ENCODE measurements around the gene NHEJ1.

Gene NHEJ1

GRCh38 chr2:219056896-219057708 is 103.5 kb downstream of the NHEJ1 start:
- no peak for DNase-seq

GRCh38 chr2:219056176-219056895 is 104.3 kb downstream of the NHEJ1 start:
- DNase-seq: no peak

GRCh38 chr2:219054956-219055903 is 105.4 kb downstream of the NHEJ1 start:
- DNase-seq: no peak

GRCh38 chr2:219049282-219049681 is 111.3 kb downstream of the NHEJ1 start:
- no peak for DNase-seq

- DNase-seq: no peak
Observed at GRCh38 chr2:219045937-219046550, 114.6 kb downstream of the NHEJ1 start.

- no peak for DNase-seq
Observed at GRCh38 chr2:219042750-219043149, 117.9 kb downstream of the NHEJ1 start.

GRCh38 chr2:219042157-219042556 is 118.5 kb downstream of the NHEJ1 start:
- DNase-seq: no peak

GRCh38 chr2:219041252-219041651 is 119.4 kb downstream of the NHEJ1 start, which contains the start of gene CFAP65:
Gene CFAP65 (minus strand): TSS chr2:219041516. CDS start chr2:219039048, 2,468 bp downstream.
- peak in 2 of 4 experiments; percentile 4 to 7 for DNase-seq

GRCh38 chr2:219038600-219038999 is 122.0 kb downstream of the NHEJ1 start:
- no peak for DNase-seq

GRCh38 chr2:219037783-219038499 is 122.7 kb downstream of the NHEJ1 start:
- no peak for DNase-seq

GRCh38 chr2:219035942-219036341 is 124.7 kb downstream of the NHEJ1 start:
- DNase-seq: no peak

- no peak for DNase-seq
Observed at GRCh38 chr2:219034823-219035222, 125.8 kb downstream of the NHEJ1 start.

GRCh38 chr2:219032051-219032745 is 128.4 kb downstream of the NHEJ1 start:
- DNase-seq: no peak

- DNase-seq: no peak
Observed at GRCh38 chr2:219031005-219031738, 129.4 kb downstream of the NHEJ1 start.

- DNase-seq: no peak
Observed at GRCh38 chr2:219030177-219030940, 130.3 kb downstream of the NHEJ1 start.

- peak; percentile 47 to 67 (median 48) for DNase-seq
Observed at GRCh38 chr2:219029829-219030165, 130.8 kb downstream of the NHEJ1 start.

- DNase-seq: no peak
Observed at GRCh38 chr2:219028996-219029828, 131.4 kb downstream of the NHEJ1 start.

GRCh38 chr2:219028141-219028540 is 132.5 kb downstream of the NHEJ1 start:
- DNase-seq: no peak

Measured in activated naive CD4-positive, alpha-beta T cell (primary cell).